Measurements from ENCODE around the gene PAN3. TPM values are rescaled to one million over a fixed set of nuclear protein-coding genes. Genes with fewer than 3 reads are reported as not detected.

PAN3 gene
- total RNA-seq, 1 donor from 2014 or later: 50.1 TPM

DNA sequence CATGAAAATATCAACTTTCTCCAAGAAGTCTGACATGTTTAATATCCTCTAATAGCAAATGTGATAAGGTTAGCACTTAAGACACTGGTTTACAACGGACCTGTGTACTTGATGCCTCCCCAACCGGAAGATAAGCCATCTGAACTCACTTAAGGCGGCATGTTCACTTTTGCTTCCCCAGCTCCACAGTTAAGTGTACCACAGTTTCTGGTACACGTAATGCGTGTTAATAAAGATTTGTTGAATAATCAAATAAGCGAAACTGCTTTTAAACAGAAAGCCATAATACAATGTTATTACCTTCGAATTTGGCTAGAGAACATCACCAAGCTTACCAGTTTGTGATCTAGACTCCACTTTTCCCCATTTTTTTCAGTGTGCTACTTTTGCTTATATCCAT is 1.4 kb upstream of the PAN3 start:
- Mint-ChIP-seq H3K4me3 (peak overlapping the region; percentile 96), H3K27ac (no peak overlapping the region), H3K27me3 (ENCODE audit: insufficient read depth, low read depth) (peaks cover 2% of the 10 kb centered on the region), H3K36me3 (no peaks in the 10 kb centered on the region), H3K4me1 (peaks cover 24% of the 10 kb centered on the region), H3K9me3 (no peaks in the 10 kb centered on the region)
- no peak overlapping the region for H3K27ac ChIP-seq
- H3K4me3 ChIP-seq: peak overlapping the region; percentile 90
- no peaks in the 10 kb centered on the region for H3K27me3 ChIP-seq
- TF ChIP-seq EZH2phosphoT487 (IDR thresholded peaks at IDR 0.05): no peak
- no peak for TF ChIP-seq CTCF (IDR thresholded peaks at IDR 0.05)
- no peak for TF ChIP-seq EZH2 (IDR thresholded peaks at IDR 0.05)
- H3K9me3 ChIP-seq (ENCODE audit: low read depth): no peaks in the 10 kb centered on the region
- H3K36me3 ChIP-seq: no peaks in the 10 kb centered on the region
- peaks cover 54% of the 10 kb centered on the region for H3K79me2 ChIP-seq (ENCODE audit: low read depth)
- peak overlapping the region; percentile 94 for H3K4me2 ChIP-seq
- no peak overlapping the region for H2AFZ ChIP-seq (replicated peaks)
- H3K4me1 ChIP-seq: peaks cover 12% of the 10 kb centered on the region
- H4K20me1 ChIP-seq (ENCODE audit: low read depth): peaks cover 23% of the 10 kb centered on the region
- DNase-seq (ENCODE audit: low spot score): no peak
- peaks cover 32% of the 10 kb centered on the region for H3F3A ChIP-seq (ENCODE audit: low read depth)
- peak overlapping the region; percentile 79 for H3K9ac ChIP-seq

DNA sequence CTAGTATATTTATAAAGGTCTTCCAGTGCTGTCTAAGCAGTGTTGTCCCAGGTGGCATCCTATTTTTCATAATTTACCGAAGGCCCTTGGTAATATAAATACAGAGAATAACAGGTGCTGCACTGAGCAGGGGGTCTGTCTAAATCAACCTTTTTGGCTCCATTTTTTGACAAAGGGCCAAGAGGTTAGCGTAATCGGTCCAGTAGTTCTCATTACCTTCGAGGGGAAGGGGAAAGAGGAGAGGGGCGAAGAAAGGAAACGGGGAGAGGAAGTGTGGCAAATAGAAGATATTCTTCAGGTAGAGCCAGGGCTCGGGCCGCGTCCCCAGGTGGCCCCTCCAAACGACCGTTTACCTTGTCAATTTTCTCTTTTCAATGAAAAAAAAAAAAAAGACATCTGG is 749 bp upstream of the PAN3 start:
- Mint-ChIP-seq H3K9me3 (no peaks in the 10 kb centered on the region), H3K4me3 (peak overlapping the region; percentile 96), H3K27me3 (ENCODE audit: insufficient read depth, low read depth) (peaks cover 2% of the 10 kb centered on the region), H3K36me3 (no peaks in the 10 kb centered on the region), H3K4me1 (peaks cover 27% of the 10 kb centered on the region), H3K27ac (peak overlapping the region; percentile 95)
- Histone ChIP-seq H3K9me3 (ENCODE audit: low read depth) (no peaks in the 10 kb centered on the region), H3K27ac (no peak overlapping the region), H3K4me1 (peaks cover 18% of the 10 kb centered on the region), H3K4me3 (peak overlapping the region; percentile 90), H3K27me3 (no peaks in the 10 kb centered on the region), H3K9ac (peak overlapping the region; percentile 79), H3K36me3 (no peaks in the 10 kb centered on the region), H2AFZ (replicated peaks) (peak overlapping the region; percentile 92), H4K20me1 (ENCODE audit: low read depth) (peaks cover 30% of the 10 kb centered on the region), H3F3A (ENCODE audit: low read depth) (peaks cover 34% of the 10 kb centered on the region), H3K79me2 (ENCODE audit: low read depth) (peaks cover 60% of the 10 kb centered on the region), H3K4me2 (peak overlapping the region; percentile 94)
- TF ChIP-seq CTCF (IDR thresholded peaks at IDR 0.05): no peak
- no peak for TF ChIP-seq EZH2 (IDR thresholded peaks at IDR 0.05)
- TF ChIP-seq EZH2phosphoT487 (IDR thresholded peaks at IDR 0.05): no peak
- DNase-seq (ENCODE audit: low spot score): peak; percentile 26

GRCh38 chr13:28138756-28139470 is 568 bp downstream of the PAN3 start:
- Mint-ChIP-seq H3K4me1 (peaks cover 27% of the 10 kb centered on the region), H3K4me3 (peak overlapping the region; percentile 96), H3K27ac (peak overlapping the region; percentile 11), H3K27me3 (ENCODE audit: insufficient read depth, low read depth) (peaks cover 2% of the 10 kb centered on the region), H3K36me3 (peaks cover 2% of the 10 kb centered on the region), H3K9me3 (no peaks in the 10 kb centered on the region)
- Histone ChIP-seq H3K9me3 (ENCODE audit: low read depth) (no peaks in the 10 kb centered on the region), H3K4me2 (peak overlapping the region; percentile 94), H2AFZ (replicated peaks) (peak overlapping the region; percentile 92), H4K20me1 (ENCODE audit: low read depth) (peaks cover 41% of the 10 kb centered on the region), H3K9ac (peak overlapping the region; percentile 79), H3K79me2 (ENCODE audit: low read depth) (peaks cover 74% of the 10 kb centered on the region), H3K4me1 (peaks cover 21% of the 10 kb centered on the region), H3K36me3 (no peaks in the 10 kb centered on the region), H3F3A (ENCODE audit: low read depth) (peaks cover 34% of the 10 kb centered on the region), H3K4me3 (peak overlapping the region; percentile 90), H3K27ac (peak overlapping the region; percentile 95), H3K27me3 (no peaks in the 10 kb centered on the region)
- no peak for TF ChIP-seq EZH2 (IDR thresholded peaks at IDR 0.05)
- TF ChIP-seq CTCF (IDR thresholded peaks at IDR 0.05): no peak
- TF ChIP-seq EZH2phosphoT487 (IDR thresholded peaks at IDR 0.05): no peak
- peak; percentile 90 for DNase-seq (ENCODE audit: low spot score)

Data from neural progenitor cell (in vitro differentiated cells).